HepG2 (cell line): ENCODE data around the gene GHR.

Source experiments
- BRCA1 ChIP-seq: sonication (generic); formaldehyde crosslinking; IDR thresholded peaks from 2 replicates; pipeline ENCODE4 v1.4.0; 2020; ENCODE audit warnings: missing genetic modification reagents
- PRPF4 ChIP-seq: fragments of 200-400 bp; formaldehyde crosslinking; IDR thresholded peaks from 2 replicates; pipeline ENCODE4 v1.6.1; 2016; ENCODE audit warnings: low read length, low read depth; ENCODE audit not compliant: poor library complexity, severe bottlenecking
- TBP ChIP-seq: sonication (generic); formaldehyde crosslinking; IDR thresholded peaks from 2 replicates; pipeline ENCODE4 v1.5.0; 2020; ENCODE audit warnings: missing genetic modification reagents

GRCh38 chr5:42740920-42741319, 317.7 kb downstream of the GHR start:
- no peak for TF ChIP-seq BRCA1 (CRISPR knock-in tag)
- TF ChIP-seq PRPF4, result no peak
- TF ChIP-seq TBP, result no peak
